COR-L47 (cell line): ENCODE measurements around the gene PLCD1.
"Not testable (repeated sequence)": the region's sequence is repeated elsewhere in the genome, so short reads cannot be mapped to it uniquely, and the experiment has no call there.

Source experiments
- DNase-seq: peaks from one replicate; lab custom pipeline; 2025; lab: John Stamatoyannopoulos, UW

PLCD1 gene

GRCh38 chr3:37986479-37987314 is 42.7 kb downstream of the PLCD1 start:
- DNase-seq, result peak; percentile 43

- DNase-seq, result no peak
These were observed 43.7 kb downstream of the PLCD1 start for GRCh38 chr3:37985637-37986320.

- no peak for DNase-seq
These were observed 44.8 kb downstream of the PLCD1 start for GRCh38 chr3:37984596-37984995.

DNA sequence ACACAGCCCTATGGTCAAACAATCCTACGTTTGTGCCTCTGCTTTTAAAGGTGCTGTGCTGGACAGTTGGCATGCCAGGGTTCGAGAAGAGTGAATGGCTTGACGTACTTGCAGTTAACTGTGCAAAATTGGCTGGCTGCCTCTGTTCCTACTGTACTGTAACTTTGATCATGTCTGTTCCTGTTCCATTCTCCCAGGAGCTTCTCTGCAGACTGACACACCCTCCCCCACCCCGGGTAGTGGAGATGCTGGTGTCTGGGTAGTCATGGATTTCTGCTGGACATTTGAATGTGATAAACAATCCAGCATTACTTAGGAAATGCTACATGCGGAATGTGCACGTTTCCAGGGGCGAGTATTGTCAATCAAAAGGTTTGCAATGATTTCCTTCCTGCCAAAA is 45.4 kb downstream of the PLCD1 start:
- no peak for DNase-seq

- no peak for DNase-seq
These were observed 47.1 kb downstream of the PLCD1 start for GRCh38 chr3:37982331-37982730.

DNA sequence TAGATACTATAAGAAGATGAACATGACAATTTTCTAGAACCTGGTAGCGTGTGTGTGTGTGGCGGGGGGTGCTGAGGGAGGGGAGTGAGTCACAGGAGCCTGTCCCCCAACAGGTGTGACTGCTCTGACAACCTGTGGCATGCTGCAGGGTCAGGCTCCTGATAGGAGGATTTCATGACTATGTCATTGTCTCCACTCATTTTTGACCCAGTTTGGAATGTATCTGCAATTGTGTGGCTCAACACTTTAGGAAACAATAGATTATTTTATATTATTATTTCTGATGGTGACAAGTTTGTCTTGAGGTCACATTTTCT is 48.1 kb downstream of the PLCD1 start:
- no peak for DNase-seq

- no peak for DNase-seq
These were observed 48.7 kb downstream of the PLCD1 start for GRCh38 chr3:37980462-37981347.

- DNase-seq, result no peak
These were observed 49.6 kb downstream of the PLCD1 start for GRCh38 chr3:37979541-37980461.

DNA sequence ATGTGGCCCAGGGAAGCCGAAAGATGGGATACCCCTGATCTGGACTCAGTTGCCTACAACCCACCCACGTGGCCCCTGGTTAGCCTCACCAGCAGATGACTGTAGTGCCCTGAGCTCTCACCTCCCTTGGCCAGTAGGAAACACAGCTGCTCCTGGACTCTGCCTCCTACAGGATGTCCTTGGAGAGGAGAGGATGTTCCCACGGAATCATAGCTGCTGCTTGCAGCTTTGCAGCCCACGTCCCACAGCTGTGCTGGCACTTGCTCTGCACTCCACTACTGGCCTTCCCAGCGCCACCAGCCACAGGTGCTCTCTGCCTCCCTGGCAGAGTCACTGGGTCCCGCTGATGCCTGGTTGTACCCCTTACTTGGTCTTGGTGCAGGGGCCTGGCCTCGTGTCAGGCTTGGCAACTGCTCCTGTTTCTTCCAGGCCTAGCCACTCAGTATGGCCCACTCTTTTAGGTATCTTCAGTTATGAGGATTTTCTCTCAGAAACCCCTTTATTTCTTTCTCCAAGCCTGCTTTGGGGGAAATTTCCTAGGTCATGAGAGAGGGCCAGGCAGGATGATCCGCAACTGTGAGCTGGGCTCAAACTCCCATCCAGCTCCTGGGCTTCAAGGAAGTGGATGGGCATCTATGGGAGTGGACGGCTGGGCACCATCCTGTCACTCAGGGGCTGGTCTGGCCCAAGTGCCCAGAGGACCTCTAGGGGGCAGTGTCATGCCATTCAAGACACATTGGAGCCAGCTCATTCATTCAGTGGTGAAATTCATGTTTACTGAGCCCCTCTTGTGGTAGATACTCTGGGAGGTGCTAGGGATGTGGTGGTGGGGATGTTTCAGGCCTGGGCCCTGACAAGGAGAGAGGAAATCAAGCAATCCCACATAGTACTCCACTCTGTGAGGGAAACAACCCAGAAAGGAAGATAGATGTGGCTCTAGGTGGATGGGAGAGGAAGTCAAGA is 55.0 kb downstream of the PLCD1 start:
- DNase-seq, result peak; percentile 11

DNA sequence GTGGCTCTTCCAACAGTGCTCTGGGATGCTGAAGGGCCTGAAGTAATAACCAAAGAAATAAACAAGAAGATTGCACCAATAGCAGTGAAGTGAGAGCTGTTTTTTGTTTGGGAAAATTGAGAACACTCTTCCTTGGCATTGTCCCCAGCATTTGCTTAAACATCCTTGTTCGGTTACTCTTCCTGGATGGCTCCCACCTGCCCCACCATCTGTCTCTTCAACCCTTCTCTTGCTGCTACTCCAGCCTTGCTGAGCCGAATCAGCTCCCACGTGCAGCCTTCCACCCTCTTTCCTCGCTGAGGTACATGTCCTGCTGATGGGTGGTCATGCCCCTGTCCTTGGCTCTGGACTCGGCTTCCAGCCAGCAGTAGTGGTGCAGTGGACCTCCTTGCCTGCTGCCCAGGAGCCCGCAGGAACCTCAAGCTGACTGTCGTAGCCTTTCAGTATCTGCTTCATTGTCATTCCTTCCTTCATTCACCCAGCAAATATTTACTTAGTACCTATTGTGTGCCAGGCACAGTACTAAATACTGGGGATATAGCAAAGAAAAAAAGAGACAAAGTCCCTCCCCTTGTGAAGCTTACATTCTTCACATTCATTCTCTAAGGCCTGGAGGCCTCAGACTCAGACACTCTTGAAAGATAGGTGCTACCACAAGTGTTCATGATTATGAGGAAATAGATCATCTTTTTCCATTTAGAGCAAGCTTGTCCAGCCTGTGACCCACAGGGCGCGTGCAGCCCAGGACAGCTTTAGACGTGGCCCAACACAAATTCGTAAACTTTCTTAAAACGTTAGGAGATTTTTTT is 56.0 kb downstream of the PLCD1 start:
- DNase-seq, result no peak

GRCh38 chr3:37972056-37972455 is 57.4 kb downstream of the PLCD1 start:
- not testable (repeated sequence) for DNase-seq

DNA sequence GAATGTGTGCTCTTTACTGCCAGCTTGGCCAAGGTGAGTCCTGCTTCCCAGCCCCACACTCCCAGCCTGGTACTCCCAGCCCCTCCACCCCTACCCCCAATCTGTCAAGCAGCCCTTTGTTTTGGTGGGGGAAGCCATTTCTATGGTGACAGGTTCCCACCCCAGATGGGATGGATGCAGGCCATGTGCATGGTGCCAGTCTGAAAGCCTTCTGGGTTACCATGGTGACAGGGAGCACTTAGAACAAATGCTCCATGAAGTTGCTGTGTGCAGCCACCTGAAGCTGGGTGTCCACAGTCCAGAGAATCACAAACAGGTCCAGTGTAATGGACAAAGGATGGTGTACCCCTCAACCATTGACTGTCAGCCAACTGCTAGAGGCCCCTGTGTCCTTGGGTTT is 58.0 kb downstream of the PLCD1 start:
- DNase-seq, result no peak

DNA sequence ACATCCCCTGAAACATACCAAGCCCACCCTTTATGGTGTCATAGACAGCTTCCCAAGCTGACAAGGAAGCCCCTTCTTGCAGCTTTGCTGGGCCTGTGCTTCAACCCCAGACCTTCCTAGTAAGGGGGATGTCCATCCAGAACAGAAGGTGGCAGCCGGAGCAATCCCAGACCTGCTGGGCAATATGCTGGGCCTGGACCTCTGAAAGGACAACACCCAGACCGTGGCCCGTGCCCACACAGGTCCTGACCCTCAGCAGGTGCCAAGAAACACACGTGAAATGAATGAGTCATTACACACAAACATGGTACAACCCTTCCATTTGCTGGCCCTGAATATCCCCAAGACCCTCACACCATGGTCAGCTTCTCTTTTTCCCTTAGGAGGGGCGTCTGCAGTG is 58.6 kb downstream of the PLCD1 start:
- no peak for DNase-seq

DNA sequence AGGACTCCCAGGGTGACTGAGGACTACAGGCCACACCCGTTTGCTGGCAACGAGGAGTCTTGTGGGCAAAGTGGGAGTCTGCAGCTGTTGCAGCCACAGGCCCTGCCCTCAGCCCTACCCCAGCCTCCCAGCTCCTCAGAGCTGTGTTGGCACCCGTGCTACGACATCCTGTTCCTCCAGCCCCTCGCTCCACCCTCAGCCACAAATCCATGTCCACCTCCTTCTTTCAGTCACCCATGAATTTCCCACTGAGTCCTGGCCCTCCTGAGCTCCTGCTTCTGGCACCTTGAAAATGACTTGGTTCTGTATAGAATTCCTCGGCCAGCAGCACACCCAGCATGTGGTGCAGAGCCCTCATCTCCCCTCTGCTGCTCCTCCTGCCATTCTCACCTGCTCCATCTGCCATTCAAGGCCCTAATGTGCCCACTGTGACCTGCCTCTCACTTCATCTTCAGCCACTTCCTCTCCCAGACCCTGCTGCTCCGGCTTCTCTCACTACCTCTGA is 59.8 kb downstream of the PLCD1 start:
- DNase-seq, result no peak

GRCh38 chr3:37968813-37969595 is 60.4 kb downstream of the PLCD1 start:
- no peak for DNase-seq

- DNase-seq, result no peak
These were observed 61.2 kb downstream of the PLCD1 start for GRCh38 chr3:37968199-37968598.

DNA sequence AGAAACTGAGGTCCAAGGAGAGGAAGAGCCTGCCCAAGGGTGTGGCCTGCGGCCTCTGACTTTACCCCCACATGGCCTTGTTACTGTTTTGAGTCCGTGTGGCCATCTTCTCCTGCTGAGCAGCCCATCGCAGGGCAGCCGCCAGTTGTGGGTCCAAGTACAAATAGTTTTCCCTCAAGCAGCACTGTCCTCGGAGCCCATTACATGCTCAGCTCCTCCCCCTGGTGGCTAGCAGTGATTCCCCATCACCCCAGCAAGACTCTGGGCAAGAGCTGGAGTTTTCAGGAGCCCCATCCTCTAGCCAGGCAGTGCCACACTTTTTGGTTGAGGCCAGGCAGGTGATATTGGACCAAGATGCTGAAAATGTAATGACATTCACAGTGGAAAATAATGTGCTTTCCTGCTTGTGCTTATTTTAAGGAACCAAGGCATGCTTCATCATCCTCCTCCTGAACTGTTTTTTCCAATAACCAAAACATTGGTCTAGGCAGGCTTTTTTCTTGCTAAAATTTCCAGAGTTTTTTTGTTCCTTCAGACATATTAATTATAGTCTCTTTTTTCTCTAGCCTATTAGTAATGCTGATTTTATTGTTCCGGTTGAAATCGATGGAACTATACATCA is 62.1 kb downstream of the PLCD1 start:
- DNase-seq, result peak; percentile 4

GRCh38 chr3:37964716-37965115 is 64.7 kb downstream of the PLCD1 start:
- no peak for DNase-seq
